Activated naive CD4-positive, alpha-beta T cell treated with anti-CD3 and anti-CD28 coated beads, Interleukin-2, amount 50 U/mL, for 24 hours (primary cell): Measurements from ENCODE around the gene AZU1.

Experiments
- H3K27ac Mint-ChIP-seq: one replicate; pipeline ENCODE4 v1.8.0; 2021; ENCODE audit warnings: mild to moderate bottlenecking, mixed read lengths
- H3K27me3 Mint-ChIP-seq: one replicate; pipeline ENCODE4 v1.8.0; 2021; ENCODE audit warnings: mixed read lengths
- H3K36me3 Mint-ChIP-seq: one replicate; pipeline ENCODE4 v1.8.0; 2021; ENCODE audit warnings: mixed read lengths
- H3K4me1 Mint-ChIP-seq: one replicate; pipeline ENCODE4 v1.8.0; 2021; ENCODE audit warnings: mixed read lengths
- H3K4me3 Mint-ChIP-seq: one replicate; pipeline ENCODE4 v1.8.0; 2021; ENCODE audit warnings: mild to moderate bottlenecking, mixed read lengths
- H3K9me3 Mint-ChIP-seq: one replicate; pipeline ENCODE4 v1.8.0; 2021; ENCODE audit warnings: mixed read lengths

Gene AZU1

GRCh38 chr19:867301-867793 lies 39.7 kb downstream of the AZU1 start:
- Mint-ChIP-seq H3K4me3 (no peak overlapping the region), H3K27ac (no peak overlapping the region), H3K27me3 (no peaks in the 10 kb centered on the region), H3K36me3 (peaks cover 3% of the 10 kb centered on the region), H3K9me3 (no peaks in the 10 kb centered on the region), H3K4me1 (peaks cover 24% of the 10 kb centered on the region)

- Mint-ChIP-seq H3K36me3 (peaks cover 3% of the 10 kb centered on the region), H3K9me3 (no peaks in the 10 kb centered on the region), H3K27me3 (no peaks in the 10 kb centered on the region), H3K27ac (no peak overlapping the region), H3K4me1 (peaks cover 23% of the 10 kb centered on the region), H3K4me3 (no peak overlapping the region)
These were observed 40.3 kb downstream of the AZU1 start for GRCh38 chr19:867855-868457.

- Mint-ChIP-seq H3K9me3 (no peaks in the 10 kb centered on the region), H3K4me1 (peaks cover 17% of the 10 kb centered on the region), H3K36me3 (peaks cover 3% of the 10 kb centered on the region), H3K27me3 (no peaks in the 10 kb centered on the region), H3K27ac (no peak overlapping the region), H3K4me3 (no peak overlapping the region)
These were observed 41.0 kb downstream of the AZU1 start for GRCh38 chr19:868458-869244.

GRCh38 chr19:869245-870177 lies 41.9 kb downstream of the AZU1 start:
- peaks cover 3% of the 10 kb centered on the region for H3K36me3 Mint-ChIP-seq
- no peaks in the 10 kb centered on the region for H3K9me3 Mint-ChIP-seq
- H3K27me3 Mint-ChIP-seq = no peaks in the 10 kb centered on the region
- H3K27ac Mint-ChIP-seq = no peak overlapping the region
- no peak overlapping the region for H3K4me3 Mint-ChIP-seq
- H3K4me1 Mint-ChIP-seq = peaks cover 12% of the 10 kb centered on the region

- Mint-ChIP-seq H3K27me3 (no peaks in the 10 kb centered on the region), H3K27ac (peak overlapping the region; percentile 79), H3K4me1 (peaks cover 12% of the 10 kb centered on the region), H3K4me3 (peak overlapping the region; percentile 36), H3K36me3 (peaks cover 3% of the 10 kb centered on the region), H3K9me3 (no peaks in the 10 kb centered on the region)
These were observed 42.7 kb downstream of the AZU1 start for GRCh38 chr19:870314-870713.

GRCh38 chr19:870963-871401 lies 43.3 kb downstream of the AZU1 start:
- H3K4me1 Mint-ChIP-seq = peaks cover 12% of the 10 kb centered on the region
- H3K9me3 Mint-ChIP-seq = no peaks in the 10 kb centered on the region
- H3K27ac Mint-ChIP-seq = no peak overlapping the region
- H3K36me3 Mint-ChIP-seq = peaks cover 3% of the 10 kb centered on the region
- H3K4me3 Mint-ChIP-seq = no peak overlapping the region
- H3K27me3 Mint-ChIP-seq = no peaks in the 10 kb centered on the region

- Mint-ChIP-seq H3K9me3 (no peaks in the 10 kb centered on the region), H3K4me3 (peak overlapping the region; percentile 52), H3K36me3 (peaks cover 3% of the 10 kb centered on the region), H3K27me3 (no peaks in the 10 kb centered on the region), H3K27ac (peak overlapping the region; percentile 62), H3K4me1 (peaks cover 12% of the 10 kb centered on the region)
These were observed 44.0 kb downstream of the AZU1 start for GRCh38 chr19:871446-872265.

GRCh38 chr19:872266-872951 lies 44.8 kb downstream of the AZU1 start:
- Mint-ChIP-seq H3K4me3 (peak overlapping the region; percentile 52), H3K4me1 (peaks cover 11% of the 10 kb centered on the region), H3K9me3 (no peaks in the 10 kb centered on the region), H3K36me3 (peaks cover 3% of the 10 kb centered on the region), H3K27ac (peak overlapping the region; percentile 17), H3K27me3 (no peaks in the 10 kb centered on the region)

- H3K4me3 Mint-ChIP-seq = no peak overlapping the region
- no peak overlapping the region for H3K27ac Mint-ChIP-seq
- H3K4me1 Mint-ChIP-seq = peaks cover 8% of the 10 kb centered on the region
- H3K36me3 Mint-ChIP-seq = no peaks in the 10 kb centered on the region
- no peaks in the 10 kb centered on the region for H3K9me3 Mint-ChIP-seq
- no peaks in the 10 kb centered on the region for H3K27me3 Mint-ChIP-seq
These were observed 45.4 kb downstream of the AZU1 start for GRCh38 chr19:873084-873483.

- Mint-ChIP-seq H3K27ac (no peak overlapping the region), H3K36me3 (no peaks in the 10 kb centered on the region), H3K9me3 (no peaks in the 10 kb centered on the region), H3K27me3 (no peaks in the 10 kb centered on the region), H3K4me1 (peaks cover 8% of the 10 kb centered on the region), H3K4me3 (no peak overlapping the region)
These were observed 46.0 kb downstream of the AZU1 start for GRCh38 chr19:873561-874041.

- no peaks in the 10 kb centered on the region for H3K27me3 Mint-ChIP-seq
- no peaks in the 10 kb centered on the region for H3K36me3 Mint-ChIP-seq
- H3K4me1 Mint-ChIP-seq = peaks cover 8% of the 10 kb centered on the region
- H3K9me3 Mint-ChIP-seq = no peaks in the 10 kb centered on the region
- H3K4me3 Mint-ChIP-seq = no peak overlapping the region
- no peak overlapping the region for H3K27ac Mint-ChIP-seq
These were observed 47.7 kb downstream of the AZU1 start for GRCh38 chr19:875265-875879.

- Mint-ChIP-seq H3K27ac (no peak overlapping the region), H3K9me3 (no peaks in the 10 kb centered on the region), H3K27me3 (no peaks in the 10 kb centered on the region), H3K36me3 (no peaks in the 10 kb centered on the region), H3K4me3 (no peak overlapping the region), H3K4me1 (peaks cover 8% of the 10 kb centered on the region)
These were observed 48.5 kb downstream of the AZU1 start for GRCh38 chr19:876089-876488.

- H3K4me1 Mint-ChIP-seq = peaks cover 8% of the 10 kb centered on the region
- H3K4me3 Mint-ChIP-seq = no peak overlapping the region
- no peaks in the 10 kb centered on the region for H3K36me3 Mint-ChIP-seq
- H3K27me3 Mint-ChIP-seq = no peaks in the 10 kb centered on the region
- H3K9me3 Mint-ChIP-seq = no peaks in the 10 kb centered on the region
- H3K27ac Mint-ChIP-seq = no peak overlapping the region
These were observed 49.2 kb downstream of the AZU1 start for GRCh38 chr19:876780-877314.
